Stomach (tissue), 4 donors: ENCODE measurements around the gene OR51S1.

Experiments used
- POLR2A ChIP-seq, 4 donors: fragments of 450-650 bp; IDR thresholded peaks; one replicate each; pipeline ENCODE4 v1.6.1; 2016; ENCODE audit warnings: antibody characterized with exemption in 4 of 4, control low read depth in 2 of 4, mild to moderate bottlenecking in 1 of 4, moderate library complexity in 1 of 4
- TF ChIP-seq, protein P1 (sequence below), 7 experiments: fragments of 450-650 bp in 4 of 7; fragments of 200-600 bp in 3 of 7; sonication (generic) in 3 of 7; IDR thresholded peaks; one replicate each; pipeline ENCODE4 v1.5.1; 2016 to 2019; ENCODE audit warnings: antibody characterized with exemption in 7 of 7, control low read depth in 2 of 7, mild to moderate bottlenecking in 1 of 7

DNA sequence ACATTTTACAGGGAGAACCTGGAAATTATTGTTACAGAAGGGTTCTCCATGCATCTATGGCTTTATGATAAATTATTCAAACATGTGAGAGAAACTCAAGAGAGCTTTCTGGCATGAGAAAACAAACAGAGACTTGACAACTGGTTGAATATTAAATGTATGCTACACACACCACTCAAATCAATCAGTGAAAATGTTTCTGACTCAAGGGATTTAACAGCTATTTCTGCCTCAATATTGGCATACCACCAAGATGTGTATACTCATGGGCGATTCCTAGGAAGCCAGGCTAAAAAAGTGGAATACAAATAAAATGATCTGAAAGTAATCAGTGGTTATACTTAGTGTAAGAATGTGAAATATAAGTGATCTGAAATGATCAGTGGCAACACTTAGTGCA is 16.8 kb upstream of the OR51S1 start:
- TF ChIP-seq, protein P1, sequence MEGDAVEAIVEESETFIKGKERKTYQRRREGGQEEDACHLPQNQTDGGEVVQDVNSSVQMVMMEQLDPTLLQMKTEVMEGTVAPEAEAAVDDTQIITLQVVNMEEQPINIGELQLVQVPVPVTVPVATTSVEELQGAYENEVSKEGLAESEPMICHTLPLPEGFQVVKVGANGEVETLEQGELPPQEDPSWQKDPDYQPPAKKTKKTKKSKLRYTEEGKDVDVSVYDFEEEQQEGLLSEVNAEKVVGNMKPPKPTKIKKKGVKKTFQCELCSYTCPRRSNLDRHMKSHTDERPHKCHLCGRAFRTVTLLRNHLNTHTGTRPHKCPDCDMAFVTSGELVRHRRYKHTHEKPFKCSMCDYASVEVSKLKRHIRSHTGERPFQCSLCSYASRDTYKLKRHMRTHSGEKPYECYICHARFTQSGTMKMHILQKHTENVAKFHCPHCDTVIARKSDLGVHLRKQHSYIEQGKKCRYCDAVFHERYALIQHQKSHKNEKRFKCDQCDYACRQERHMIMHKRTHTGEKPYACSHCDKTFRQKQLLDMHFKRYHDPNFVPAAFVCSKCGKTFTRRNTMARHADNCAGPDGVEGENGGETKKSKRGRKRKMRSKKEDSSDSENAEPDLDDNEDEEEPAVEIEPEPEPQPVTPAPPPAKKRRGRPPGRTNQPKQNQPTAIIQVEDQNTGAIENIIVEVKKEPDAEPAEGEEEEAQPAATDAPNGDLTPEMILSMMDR (IDR thresholded peaks at IDR 0.05): no peak
- TF ChIP-seq POLR2A (IDR thresholded peaks at IDR 0.05): no peak
